ENCODE results near the gene FGD1.

The FGD1 gene

DNA sequence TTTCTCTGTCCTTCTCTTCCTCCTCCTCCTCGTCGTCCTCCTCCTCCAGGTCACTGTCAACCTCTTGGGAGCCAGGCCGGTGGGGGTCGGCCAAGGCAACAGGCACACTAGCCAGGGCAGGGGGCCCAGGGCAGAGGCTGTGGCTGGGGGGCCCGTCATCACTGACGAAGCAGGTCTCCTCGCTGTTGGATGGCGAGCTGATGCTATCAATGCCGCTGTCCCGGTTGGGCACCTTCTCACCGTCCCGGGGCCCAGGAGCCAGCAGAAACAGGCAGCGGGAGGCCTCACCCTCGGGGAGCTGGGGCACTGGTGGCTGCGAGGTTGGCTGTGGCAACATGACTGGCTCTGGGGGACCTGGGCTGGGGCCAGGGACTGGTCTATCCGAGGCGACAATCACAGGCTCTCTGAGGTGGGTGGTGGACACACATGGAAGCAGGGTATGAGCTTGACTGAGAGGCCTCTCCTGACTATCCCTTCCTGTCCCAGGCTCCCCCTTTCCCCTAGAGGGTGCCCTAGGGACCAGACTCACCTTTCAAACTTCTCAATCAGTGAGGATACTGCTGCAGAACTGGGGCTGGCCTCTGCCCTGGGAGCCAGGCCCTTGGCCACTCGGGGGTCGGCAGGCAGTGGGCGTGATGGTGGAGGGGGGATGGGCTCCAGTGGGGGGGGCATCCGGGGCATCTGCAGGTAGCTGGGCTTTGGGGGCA lies 25.8 kb downstream of the FGD1 start:
- DNase-seq = no peak

GRCh38 chrX:54452920-54453319 lies 43.1 kb downstream of the FGD1 start:
- no peak for DNase-seq

DNA sequence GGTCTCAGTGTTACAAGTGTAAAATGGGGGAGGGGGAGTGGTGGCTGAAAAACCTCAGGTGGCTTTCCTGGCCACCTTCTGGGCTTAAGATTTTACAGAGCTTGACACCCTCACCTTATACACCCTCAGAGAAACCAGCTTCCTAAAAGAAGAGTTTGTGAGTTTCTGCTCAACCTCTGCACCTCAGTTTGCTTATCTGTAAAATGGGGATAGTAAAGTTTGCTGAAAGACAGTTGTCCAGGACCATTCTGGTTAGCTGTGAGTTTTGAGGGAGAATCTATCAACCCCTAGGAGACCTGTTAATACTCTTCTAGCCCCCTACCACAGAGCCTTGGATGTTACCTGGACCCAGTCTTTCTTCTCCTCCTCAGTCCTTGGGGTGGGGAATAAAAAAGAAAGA lies 46.1 kb downstream of the FGD1 start:
- DNase-seq = no peak

DNA sequence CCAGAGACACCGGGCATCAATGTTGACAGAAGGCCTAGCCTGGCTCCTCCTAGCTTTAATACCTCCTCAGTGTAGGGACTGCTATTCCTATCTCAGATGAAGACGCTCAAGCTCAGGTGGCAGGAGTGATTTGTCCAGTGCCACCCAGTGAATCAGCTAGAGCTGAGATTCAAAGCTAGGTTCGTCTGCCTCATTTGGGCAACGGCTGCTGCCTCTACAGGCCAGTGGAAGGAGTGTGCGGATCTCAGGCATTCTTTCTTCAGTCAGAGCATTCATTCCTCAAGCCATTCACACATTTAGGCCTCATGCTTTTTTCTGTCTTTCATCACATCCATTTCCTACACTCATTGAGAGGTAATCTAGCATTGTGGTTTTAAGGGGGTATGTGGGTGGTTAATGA lies 48.6 kb downstream of the FGD1 start:
- DNase-seq = no peak

GRCh38 chrX:54446084-54446483 lies 50.0 kb downstream of the FGD1 start:
- DNase-seq = no peak

- no peak for DNase-seq
These were observed 51.3 kb downstream of the FGD1 start for GRCh38 chrX:54444752-54445151.

- DNase-seq = no peak
These were observed 53.2 kb downstream of the FGD1 start for GRCh38 chrX:54442790-54443189.

DNA sequence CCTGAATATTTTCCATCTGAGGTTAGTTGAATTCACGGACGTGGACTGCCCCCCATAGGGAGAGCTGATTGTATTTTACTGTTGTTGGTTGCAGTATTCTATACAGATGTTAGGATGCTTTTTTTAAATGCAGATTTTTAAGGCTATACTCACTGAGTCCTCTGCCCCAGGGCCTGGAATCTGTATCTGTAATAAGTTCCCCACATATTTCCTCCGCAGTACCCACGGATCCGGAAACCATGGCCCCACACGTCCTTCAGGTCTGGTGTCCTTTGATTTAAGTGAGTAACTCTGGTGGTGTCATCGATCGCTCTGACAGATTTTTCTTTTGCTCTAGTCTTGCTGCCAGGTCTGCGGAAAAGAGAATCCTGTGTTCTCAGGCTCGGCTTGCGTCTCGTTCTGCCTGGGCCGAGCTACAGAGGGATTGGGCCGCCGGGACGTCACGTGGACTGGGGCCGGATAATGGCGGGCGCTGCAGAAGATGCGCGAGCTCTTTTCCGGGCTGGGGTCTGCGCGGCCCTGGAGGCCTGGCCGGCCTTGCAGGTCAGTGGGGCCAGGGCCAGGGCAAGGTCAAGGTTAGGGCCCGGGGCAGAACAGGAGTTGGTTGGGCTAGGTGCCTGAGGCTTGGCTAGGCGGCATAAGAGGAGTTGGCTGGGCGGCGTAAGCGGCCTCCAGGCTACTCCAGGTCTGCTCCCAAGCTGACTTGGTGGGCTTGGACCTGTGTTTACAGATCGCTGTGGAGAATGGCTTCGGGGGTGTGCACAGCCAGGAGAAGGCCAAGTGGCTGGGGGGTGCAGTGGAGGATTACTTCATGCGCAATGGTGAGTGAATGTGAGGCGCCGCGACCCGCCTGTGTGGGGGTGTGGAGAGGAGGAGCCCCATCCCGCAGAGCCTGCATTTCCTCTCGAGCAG lies 55.8 kb downstream of the FGD1 start, which contains the start of gene TSR2:
TSR2 (plus strand) TSS at position 445 of the 912 bp plus-strand sequence; CDS start at position 463, 18 bp downstream.
- peak; percentile 76 for DNase-seq

DNA sequence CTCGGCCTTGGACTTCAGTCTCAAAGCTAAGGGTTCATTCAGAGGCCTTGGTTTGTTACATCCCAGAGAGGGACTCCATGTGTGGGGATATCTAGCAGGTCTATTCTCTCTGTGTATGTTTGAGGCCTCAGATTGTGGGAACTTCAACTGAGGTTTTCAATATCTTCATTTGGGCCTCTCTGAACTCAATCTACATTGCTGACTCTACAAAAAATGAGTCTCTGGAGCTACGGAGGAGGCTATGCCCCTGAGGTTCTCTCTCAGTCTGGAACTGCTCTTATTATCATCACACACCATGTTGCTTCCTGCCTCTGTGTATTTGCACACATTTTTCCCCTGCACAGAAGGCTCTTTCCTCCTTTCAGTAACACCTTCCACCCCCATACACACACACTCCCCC lies 60.9 kb downstream of the FGD1 start:
- no peak for DNase-seq

- no peak for DNase-seq
These were observed 65.5 kb downstream of the FGD1 start for GRCh38 chrX:54430519-54430918.

DNA sequence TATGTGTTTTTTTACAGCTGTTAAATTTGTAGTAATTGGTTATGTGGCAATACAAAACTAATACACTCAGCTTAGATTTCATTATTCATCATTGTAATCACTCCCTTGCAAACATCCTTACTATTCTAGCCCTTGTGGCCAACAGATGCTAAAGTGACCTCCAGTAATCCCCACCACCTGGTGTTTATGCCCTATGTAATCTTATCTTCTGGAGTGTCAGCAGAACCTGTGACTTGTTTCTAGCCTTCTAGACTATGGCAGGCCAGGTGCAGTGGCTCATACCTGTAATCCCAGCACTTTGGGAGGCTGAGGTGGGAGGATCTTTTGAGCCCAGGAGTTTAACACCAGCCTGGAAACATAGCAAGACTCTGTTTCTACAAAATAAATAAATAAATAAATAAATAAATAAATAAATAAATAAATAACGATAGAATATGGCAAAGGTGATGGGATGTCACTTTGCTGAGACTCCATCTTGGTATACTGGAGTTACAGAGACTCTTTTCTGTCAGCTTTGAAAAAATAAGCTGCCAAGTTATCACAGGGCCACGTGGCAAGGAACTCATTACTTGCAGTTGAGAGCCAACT lies 68.1 kb downstream of the FGD1 start:
- no peak for DNase-seq

GRCh38 chrX:54423161-54423888 lies 72.7 kb downstream of the FGD1 start:
- no peak for DNase-seq

DNA sequence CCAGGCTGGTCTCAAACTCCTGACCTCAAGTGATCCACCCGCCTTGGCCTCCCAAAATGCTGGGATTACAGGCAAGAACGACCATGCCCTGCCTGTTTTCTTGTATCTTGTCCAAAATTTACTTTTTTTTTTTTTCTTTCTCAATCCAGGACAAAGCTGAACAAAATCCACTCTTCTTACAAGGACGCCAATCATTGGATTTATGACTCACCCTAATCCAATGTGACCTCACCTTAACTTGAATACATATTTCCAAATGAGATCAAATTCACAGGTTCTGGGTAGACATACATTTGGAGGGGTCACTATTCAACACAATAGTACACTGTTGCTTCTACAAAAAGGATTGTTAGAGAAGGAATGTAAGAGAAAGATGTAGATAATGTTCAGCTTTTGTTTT lies 73.9 kb downstream of the FGD1 start:
- no peak for DNase-seq

DNA sequence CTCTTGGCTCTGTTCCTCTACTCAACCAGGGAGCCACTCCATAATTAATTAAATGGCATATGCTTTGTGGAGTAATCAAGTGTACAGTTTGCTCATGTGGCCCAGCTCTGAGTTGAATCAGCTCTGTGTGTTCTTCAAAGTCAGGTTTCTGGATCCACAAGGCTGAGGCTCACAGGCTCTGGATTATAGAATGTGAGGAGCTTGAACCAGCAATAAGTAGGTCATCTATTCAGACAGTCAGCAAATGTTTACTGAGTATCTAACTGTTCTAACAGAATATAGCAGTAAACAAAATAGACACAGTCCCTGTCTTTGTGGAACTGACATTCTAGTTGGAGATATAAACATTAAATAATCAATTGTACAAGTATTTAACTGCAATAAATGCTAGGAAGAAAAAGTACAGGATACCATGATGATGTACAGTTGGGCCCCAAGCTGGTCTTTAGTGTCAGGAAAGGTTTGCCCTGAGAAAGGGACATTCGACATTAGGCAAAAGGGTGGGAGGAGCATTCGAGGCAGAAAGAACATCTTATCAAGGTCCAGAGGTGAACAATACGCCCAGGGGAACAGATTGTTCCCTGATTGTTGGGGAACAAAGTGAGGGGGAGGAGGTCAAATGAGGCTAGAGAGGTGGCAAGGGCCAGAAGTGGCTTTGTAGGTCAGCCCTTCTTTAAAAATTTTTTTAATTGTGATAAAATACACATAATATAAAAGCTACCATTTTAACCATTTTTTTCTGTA lies 76.3 kb downstream of the FGD1 start:
- no peak for DNase-seq

DNA sequence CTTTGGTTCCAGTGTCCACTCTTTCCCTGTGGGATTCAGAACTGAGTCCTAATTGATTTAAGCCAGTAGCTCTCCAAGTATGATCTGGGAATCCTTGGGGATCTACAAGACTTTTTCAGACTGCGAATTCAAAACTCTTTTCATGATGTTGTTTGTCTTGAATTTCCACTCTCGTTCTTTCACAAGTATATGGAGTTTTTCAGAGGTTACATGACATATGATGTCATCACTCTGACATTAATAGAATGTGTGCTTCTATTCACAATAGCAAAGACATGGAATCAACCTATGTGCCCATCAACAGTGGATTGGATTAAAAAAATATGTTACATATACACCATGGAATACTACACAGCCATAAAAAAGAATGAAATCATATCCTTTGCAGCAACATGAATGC lies 79.1 kb downstream of the FGD1 start:
- no peak for DNase-seq

DNA sequence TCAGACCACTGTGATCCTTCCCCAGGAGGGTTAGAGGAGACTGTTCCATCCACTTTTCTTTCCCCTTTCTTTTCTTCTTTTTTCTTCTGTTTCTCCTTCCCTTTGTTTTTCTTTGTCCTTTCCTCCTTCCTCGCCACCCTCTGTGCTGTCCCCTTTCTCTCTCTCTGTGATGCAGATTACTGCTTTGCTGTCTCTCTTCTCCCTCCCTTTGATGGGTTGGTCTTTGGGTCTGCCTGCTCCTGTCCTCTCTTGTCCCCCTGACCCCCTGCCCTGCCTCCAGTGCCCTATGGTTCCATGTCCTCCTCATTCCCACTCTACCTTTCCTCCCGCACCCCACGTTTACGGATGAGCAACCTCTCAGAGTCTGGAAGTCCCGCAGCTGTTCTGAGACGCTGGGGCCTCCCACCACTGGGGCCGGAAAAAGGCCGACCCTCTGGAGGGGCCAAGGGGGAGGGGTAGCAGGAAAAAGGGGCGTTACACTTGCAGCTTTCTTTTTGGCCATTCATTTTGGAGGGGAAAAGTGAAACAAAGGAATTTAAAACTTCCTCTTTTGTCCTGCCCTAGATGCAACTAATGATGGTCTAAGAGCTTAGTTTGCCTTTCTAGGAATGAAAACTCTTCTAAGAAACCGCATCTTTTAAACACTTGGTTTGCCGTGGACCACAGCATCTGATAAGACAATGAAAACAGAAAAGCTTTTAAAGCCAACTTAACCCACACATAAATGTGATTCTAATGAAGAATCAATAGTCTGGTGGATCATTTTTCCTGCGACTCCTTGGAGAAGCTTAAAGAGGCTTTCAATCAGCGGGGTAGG lies 80.3 kb downstream of the FGD1 start:
- no peak for DNase-seq

DNA sequence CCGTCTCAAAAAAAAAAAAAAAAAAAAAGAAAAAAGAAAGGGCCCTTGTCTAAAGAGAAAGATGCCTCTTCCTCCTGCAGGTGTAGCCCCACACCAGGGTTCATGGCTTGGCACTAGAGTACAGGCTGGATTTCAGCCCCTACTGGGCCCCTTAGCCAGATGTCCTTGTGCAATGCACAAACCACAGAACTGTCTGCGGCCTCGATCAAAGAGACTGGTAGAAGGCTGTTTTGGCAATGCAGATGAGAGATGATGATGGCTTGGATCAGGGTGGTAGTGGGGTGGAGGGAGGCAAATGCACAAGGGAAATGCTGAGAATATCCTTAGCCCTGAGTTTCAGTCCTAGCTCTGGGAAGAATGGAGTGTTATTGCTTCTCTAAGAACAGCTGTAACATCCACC lies 82.3 kb downstream of the FGD1 start:
- DNase-seq = no peak

DNA sequence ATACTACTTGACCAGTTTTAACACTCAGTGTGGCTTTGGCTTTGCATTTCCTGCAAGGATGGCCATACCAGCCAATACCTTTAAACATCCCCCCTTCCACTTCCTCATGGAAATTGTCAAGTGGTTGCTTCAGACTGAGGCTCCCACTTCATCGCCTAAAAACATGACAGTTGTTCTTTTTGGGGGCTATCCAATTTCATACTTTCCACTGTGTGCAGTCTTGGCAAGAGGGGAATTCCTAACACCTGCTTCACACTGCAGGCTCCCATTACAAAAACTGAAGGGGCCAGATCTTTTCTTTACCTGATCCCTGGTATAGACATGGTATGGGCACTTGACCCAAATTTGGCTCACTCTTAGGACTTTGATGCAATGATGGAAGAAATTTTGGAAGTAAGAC lies 84.3 kb downstream of the FGD1 start:
- no peak for DNase-seq

- DNase-seq = no peak
These were observed 88.8 kb downstream of the FGD1 start for GRCh38 chrX:54407266-54407665.

- DNase-seq = no peak
These were observed 98.9 kb downstream of the FGD1 start for GRCh38 chrX:54397113-54397512.
